ENCODE results near the gene LRMDA. TPM values are rescaled to one million over a fixed set of nuclear protein-coding genes. Genes with fewer than 3 reads are reported as not detected.

Gene LRMDA
- total RNA-seq, 4 donors from 2014 or later, result 2.2 to 7.8 (median 4.5) TPM

DNA sequence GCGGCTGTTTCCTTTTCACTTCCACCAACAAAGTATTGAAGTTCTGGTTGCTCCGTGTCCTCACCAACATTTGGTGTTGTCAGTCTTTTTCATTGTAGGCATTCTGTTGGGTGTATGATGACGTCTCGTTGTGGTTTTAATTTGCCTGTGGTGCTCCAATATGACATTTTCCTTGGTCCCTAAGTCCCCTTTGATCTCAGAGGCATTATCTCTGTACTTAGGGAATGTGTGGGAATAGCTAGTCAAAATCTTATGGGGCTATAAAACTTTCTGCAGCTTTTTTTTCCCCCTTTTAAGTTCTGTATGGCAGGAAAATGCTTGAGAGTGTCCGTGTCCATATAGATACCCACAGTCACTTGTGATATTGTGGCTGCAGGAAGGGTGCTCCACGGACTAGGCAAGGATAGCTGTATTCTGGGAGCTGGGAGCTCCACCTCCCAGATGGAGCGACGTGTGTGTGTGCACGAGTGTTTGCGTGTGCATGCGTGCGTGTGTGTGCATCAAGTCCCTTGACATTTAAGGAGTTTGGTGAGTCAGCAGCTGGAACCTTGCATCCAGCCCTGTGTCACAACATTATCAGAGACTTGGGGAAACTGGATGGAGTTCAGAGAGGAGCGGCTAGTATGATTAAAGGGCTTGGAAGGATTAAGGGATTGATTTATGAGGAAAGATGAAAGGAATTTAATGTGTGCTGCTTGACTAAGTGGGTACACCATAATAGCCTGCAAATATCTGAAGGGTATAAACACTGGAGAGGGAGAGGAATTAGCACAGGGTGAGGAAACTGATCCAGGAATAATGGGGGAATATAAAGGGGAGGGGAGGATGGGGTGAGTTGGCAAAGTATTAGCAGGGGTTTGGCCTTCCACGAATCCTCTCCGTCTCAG lies 66.8 kb downstream of the LRMDA start:
- in situ Hi-C loops (cut with MboI; ENCODE audit: low pct_ligation_motif_present in 1 of 4, low pct_unique_long_range_greater_than_20kb in 1 of 4, low sequenced_read_pairs in 3 of 4), result no loop called here
- DNase-seq, result no peak
- peaks cover 0 to 17% (median 2%) of the 10 kb centered on the region in 4 donors for H3K4me1 ChIP-seq
- 72 to 74% methylated on average over 15 of the region's 15 CpGs for WGBS, 2 donors (ENCODE audit: low coverage in 1 of 2)
- TF ChIP-seq, protein P1, sequence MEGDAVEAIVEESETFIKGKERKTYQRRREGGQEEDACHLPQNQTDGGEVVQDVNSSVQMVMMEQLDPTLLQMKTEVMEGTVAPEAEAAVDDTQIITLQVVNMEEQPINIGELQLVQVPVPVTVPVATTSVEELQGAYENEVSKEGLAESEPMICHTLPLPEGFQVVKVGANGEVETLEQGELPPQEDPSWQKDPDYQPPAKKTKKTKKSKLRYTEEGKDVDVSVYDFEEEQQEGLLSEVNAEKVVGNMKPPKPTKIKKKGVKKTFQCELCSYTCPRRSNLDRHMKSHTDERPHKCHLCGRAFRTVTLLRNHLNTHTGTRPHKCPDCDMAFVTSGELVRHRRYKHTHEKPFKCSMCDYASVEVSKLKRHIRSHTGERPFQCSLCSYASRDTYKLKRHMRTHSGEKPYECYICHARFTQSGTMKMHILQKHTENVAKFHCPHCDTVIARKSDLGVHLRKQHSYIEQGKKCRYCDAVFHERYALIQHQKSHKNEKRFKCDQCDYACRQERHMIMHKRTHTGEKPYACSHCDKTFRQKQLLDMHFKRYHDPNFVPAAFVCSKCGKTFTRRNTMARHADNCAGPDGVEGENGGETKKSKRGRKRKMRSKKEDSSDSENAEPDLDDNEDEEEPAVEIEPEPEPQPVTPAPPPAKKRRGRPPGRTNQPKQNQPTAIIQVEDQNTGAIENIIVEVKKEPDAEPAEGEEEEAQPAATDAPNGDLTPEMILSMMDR (IDR thresholded peaks at IDR 0.05), result no peak
- TF ChIP-seq POLR2AphosphoS5 (IDR thresholded peaks at IDR 0.05), result peak; percentile 30 to 45 (median 44)
- H3K27ac ChIP-seq, result no peak overlapping the region
- H3K9me3 ChIP-seq, result no peaks in the 10 kb centered on the region
- no peak overlapping the region for H3K4me3 ChIP-seq
- no peaks in the 10 kb centered on the region for H3K36me3 ChIP-seq
- H3K27me3 ChIP-seq, result no peaks in the 10 kb centered on the region
- intact Hi-C loops (cut with DNase I; ENCODE audit: low total_unique reads), result no loop called here

DNA sequence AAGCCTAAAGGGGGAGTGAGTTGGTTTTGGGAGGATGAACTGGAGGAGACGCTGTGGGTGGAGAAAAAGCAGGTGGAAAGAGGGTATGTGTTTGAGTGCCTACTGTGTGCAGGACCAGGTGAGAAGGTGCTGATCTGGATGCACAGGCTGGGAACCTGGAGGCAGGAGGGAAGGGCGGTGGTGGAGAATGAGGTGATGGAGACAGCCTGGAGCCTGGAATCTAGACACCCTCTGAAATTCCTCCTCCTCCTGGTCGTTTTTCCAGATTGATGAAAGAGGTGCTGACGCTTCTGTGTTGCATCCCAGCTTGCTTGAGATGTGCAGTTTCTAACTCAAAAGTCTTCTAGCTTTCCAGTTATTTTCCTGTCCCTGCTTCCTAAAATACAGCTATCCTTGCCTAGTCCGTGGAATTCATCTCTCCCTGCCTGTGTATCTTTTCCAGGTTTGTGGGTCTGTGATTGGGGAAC lies 67.5 kb downstream of the LRMDA start:
- Histone ChIP-seq H3K4me3 (no peak overlapping the region), H3K9me3 (no peaks in the 10 kb centered on the region), H3K27me3 (no peaks in the 10 kb centered on the region), H3K4me1 (peaks cover 0 to 17% (median 2%) of the 10 kb centered on the region in 4 donors), H3K36me3 (no peaks in the 10 kb centered on the region), H3K27ac (no peak overlapping the region)
- in situ Hi-C loops (cut with MboI; ENCODE audit: low pct_ligation_motif_present in 1 of 4, low pct_unique_long_range_greater_than_20kb in 1 of 4, low sequenced_read_pairs in 3 of 4), result no loop called here
- intact Hi-C loops (cut with DNase I; ENCODE audit: low total_unique reads), result no loop called here
- TF ChIP-seq, protein P1 (IDR thresholded peaks at IDR 0.05), result no peak
- no peak for TF ChIP-seq EP300 (IDR thresholded peaks at IDR 0.05; ENCODE audit: low read depth)
- TF ChIP-seq POLR2AphosphoS5 (IDR thresholded peaks at IDR 0.05), result no peak
- TF ChIP-seq POLR2A (IDR thresholded peaks at IDR 0.05), result no peak
- DNase-seq, result no peak
- WGBS, 2 donors (ENCODE audit: low coverage in 1 of 2), result 70 to 81% methylated on average over 2 to 5 of the region's 5 CpGs

DNA sequence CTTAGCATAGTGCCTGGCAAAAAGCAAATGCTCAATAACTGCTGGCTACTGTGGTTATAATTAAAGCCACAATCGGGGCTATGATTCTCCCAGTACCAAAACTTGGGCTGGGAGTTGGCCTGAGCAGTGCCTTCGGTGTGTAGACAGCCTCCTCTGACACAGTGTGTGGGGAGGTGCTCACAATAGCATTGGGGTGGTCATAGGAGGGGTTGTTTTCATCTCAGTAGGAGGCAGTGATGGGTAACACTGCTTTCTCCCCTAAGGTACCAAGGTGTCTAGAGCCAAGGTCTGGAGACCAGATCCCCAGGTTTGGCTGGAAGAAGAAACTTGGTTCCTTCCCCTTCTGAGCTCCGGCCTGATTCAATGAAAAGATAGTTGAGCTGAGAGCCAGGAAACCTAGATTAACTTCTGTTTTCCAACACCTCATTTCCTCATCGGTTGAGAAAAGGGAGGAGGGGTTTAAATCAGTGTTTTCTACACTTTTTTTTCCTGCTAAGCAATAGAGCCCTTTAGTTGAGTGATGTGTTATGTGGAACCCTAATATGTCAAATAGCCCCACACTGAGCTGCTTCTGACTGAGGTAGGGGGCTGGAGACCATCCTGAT lies 68.2 kb downstream of the LRMDA start:
- TF ChIP-seq, protein P1 (IDR thresholded peaks at IDR 0.05), result no peak
- TF ChIP-seq POLR2A (IDR thresholded peaks at IDR 0.05) (no peak), POLR2AphosphoS5 (IDR thresholded peaks at IDR 0.05) (no peak), EP300 (IDR thresholded peaks at IDR 0.05; ENCODE audit: low read depth) (no peak)
- Histone ChIP-seq H3K36me3 (no peaks in the 10 kb centered on the region), H3K4me3 (no peak overlapping the region), H3K27ac (no peak overlapping the region), H3K4me1 (peaks cover 0 to 17% (median 2%) of the 10 kb centered on the region in 4 donors), H3K9me3 (no peaks in the 10 kb centered on the region), H3K27me3 (no peaks in the 10 kb centered on the region)
- intact Hi-C loops (cut with DNase I; ENCODE audit: low total_unique reads), result no loop called here
- in situ Hi-C loops (cut with MboI; ENCODE audit: low pct_ligation_motif_present in 1 of 4, low pct_unique_long_range_greater_than_20kb in 1 of 4, low sequenced_read_pairs in 3 of 4), result no loop called here
- 69 to 70% methylated on average over 2 to 4 of the region's 4 CpGs for WGBS, 2 donors (ENCODE audit: low coverage in 1 of 2)
- DNase-seq, result no peak

DNA sequence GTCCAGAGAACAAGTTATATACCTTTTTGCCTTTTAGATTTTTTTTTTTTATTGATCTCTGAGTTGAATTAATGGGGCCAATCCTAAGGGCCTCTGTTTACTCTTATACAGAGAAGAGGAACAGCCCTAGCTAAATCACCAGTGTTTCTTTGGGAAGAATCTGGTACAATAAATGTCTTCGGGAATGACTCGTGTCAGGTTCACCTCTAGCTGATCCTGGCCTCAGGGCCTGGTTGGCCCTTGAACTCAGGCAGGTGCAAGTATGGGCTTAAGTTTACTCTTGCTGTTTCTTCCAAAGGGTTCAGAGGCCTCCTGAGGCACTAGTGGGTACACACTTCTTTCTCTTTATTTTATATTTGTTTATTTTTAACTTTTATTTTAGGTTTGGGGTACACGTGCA lies 71.0 kb downstream of the LRMDA start:
- Histone ChIP-seq H3K9me3 (no peaks in the 10 kb centered on the region), H3K36me3 (no peaks in the 10 kb centered on the region), H3K27ac (no peak overlapping the region), H3K4me1 (peaks cover 0 to 21% (median 4%) of the 10 kb centered on the region in 4 donors), H3K27me3 (no peaks in the 10 kb centered on the region), H3K4me3 (no peak overlapping the region)
- DNase-seq, result no peak
- no peak for TF ChIP-seq POLR2A (IDR thresholded peaks at IDR 0.05)
- no peak for TF ChIP-seq EP300 (IDR thresholded peaks at IDR 0.05; ENCODE audit: low read depth)
- no peak for TF ChIP-seq POLR2AphosphoS5 (IDR thresholded peaks at IDR 0.05)
- TF ChIP-seq, protein P1 (IDR thresholded peaks at IDR 0.05), result no peak
- WGBS, 2 donors (ENCODE audit: low coverage in 1 of 2), result 0 to 36% methylated on average over 1 to 3 of the region's 3 CpGs
- in situ Hi-C loops (cut with MboI; ENCODE audit: low pct_ligation_motif_present in 1 of 4, low pct_unique_long_range_greater_than_20kb in 1 of 4, low sequenced_read_pairs in 3 of 4), result no loop called here
- intact Hi-C loops (cut with DNase I; ENCODE audit: low total_unique reads), result no loop called here

All from transverse colon (tissue), 4 donors.